Activated T-cell treated with anti-CD3 and anti-CD28 coated beads, Interleukin-2, amount 50 U/mL, for 24 hours (primary cell): ENCODE data around the gene KRT77.
"Not testable (repeated sequence)": the region's sequence is repeated elsewhere in the genome, so short reads cannot be mapped to it uniquely, and the experiment has no call there.

ENCODE experiments used
- DNase-seq: peaks from one replicate; pipeline ENCODE4 v3.0.0-alpha.2; 2020
- H3K27ac Mint-ChIP-seq: 2 replicates; pipeline ENCODE4 v1.8.0; 2020; ENCODE audit warnings: mild to moderate bottlenecking, mixed read lengths
- H3K27me3 Mint-ChIP-seq: 2 replicates; pipeline ENCODE4 v1.8.0; 2020; ENCODE audit warnings: mixed read lengths
- H3K36me3 Mint-ChIP-seq: 2 replicates; pipeline ENCODE4 v1.8.0; 2020; ENCODE audit warnings: low read depth, mixed read lengths
- H3K4me1 Mint-ChIP-seq: 2 replicates; pipeline ENCODE4 v1.8.0; 2020; ENCODE audit warnings: low read depth, mixed read lengths
- H3K4me3 Mint-ChIP-seq: 2 replicates; pipeline ENCODE4 v1.8.0; 2020; ENCODE audit warnings: mild to moderate bottlenecking, moderate library complexity, mixed read lengths
- H3K9me3 Mint-ChIP-seq: 2 replicates; pipeline ENCODE4 v1.8.0; 2020; ENCODE audit warnings: mixed read lengths

The KRT77 gene

GRCh38 chr12:52669941-52670340 is 33.4 kb downstream of the KRT77 start:
- not testable (repeated sequence) for H3K4me3 Mint-ChIP-seq, DNase-seq

GRCh38 chr12:52669426-52669825 is 33.9 kb downstream of the KRT77 start:
- Mint-ChIP-seq H3K27me3 (no peaks in the 10 kb centered on the region), H3K27ac (no peak overlapping the region), H3K4me1 (peaks cover 3% of the 10 kb centered on the region), H3K36me3 (no peaks in the 10 kb centered on the region), H3K9me3 (no peaks in the 10 kb centered on the region), H3K4me3 (no peak overlapping the region)
- no peak for DNase-seq

More at GRCh38 chr12:52669941-52670340, 33.4 kb downstream of the KRT77 start:
- H3K27me3 Mint-ChIP-seq, H3K9me3 Mint-ChIP-seq, H3K27ac Mint-ChIP-seq, H3K4me1 Mint-ChIP-seq, H3K36me3 Mint-ChIP-seq: not testable (repeated sequence)

- Mint-ChIP-seq H3K4me1 (no peaks in the 10 kb centered on the region), H3K27ac (no peak overlapping the region), H3K4me3 (no peak overlapping the region), H3K27me3 (no peaks in the 10 kb centered on the region), H3K36me3 (no peaks in the 10 kb centered on the region), H3K9me3 (no peaks in the 10 kb centered on the region)
- DNase-seq: no peak
Measured at GRCh38 chr12:52667931-52668330, 35.4 kb downstream of the KRT77 start.

GRCh38 chr12:52667509-52667908 is 35.8 kb downstream of the KRT77 start:
- H3K4me1 Mint-ChIP-seq: peaks cover under 1% of the 10 kb centered on the region
- H3K4me3 Mint-ChIP-seq: no peak overlapping the region
- H3K9me3 Mint-ChIP-seq: no peaks in the 10 kb centered on the region
- no peaks in the 10 kb centered on the region for H3K36me3 Mint-ChIP-seq
- no peak overlapping the region for H3K27ac Mint-ChIP-seq
- DNase-seq: no peak
- no peaks in the 10 kb centered on the region for H3K27me3 Mint-ChIP-seq

- Mint-ChIP-seq H3K27ac (no peak overlapping the region), H3K36me3 (no peaks in the 10 kb centered on the region), H3K4me3 (no peak overlapping the region)
Measured at GRCh38 chr12:52666471-52666870, 36.9 kb downstream of the KRT77 start.

GRCh38 chr12:52663420-52663819 is 39.9 kb downstream of the KRT77 start:
- no peak for DNase-seq
- Mint-ChIP-seq H3K36me3 (no peaks in the 10 kb centered on the region), H3K27me3 (no peaks in the 10 kb centered on the region), H3K4me3 (no peak overlapping the region), H3K4me1 (peaks cover 4% of the 10 kb centered on the region), H3K9me3 (no peaks in the 10 kb centered on the region), H3K27ac (no peak overlapping the region)

More at GRCh38 chr12:52666471-52666870, 36.9 kb downstream of the KRT77 start:
- no peaks in the 10 kb centered on the region for H3K9me3 Mint-ChIP-seq
- no peak for DNase-seq
- H3K4me1 Mint-ChIP-seq: peaks cover 4% of the 10 kb centered on the region
- no peaks in the 10 kb centered on the region for H3K27me3 Mint-ChIP-seq

GRCh38 chr12:52662918-52663229 is 40.5 kb downstream of the KRT77 start:
- peaks cover 4% of the 10 kb centered on the region for H3K4me1 Mint-ChIP-seq
- H3K27ac Mint-ChIP-seq: no peak overlapping the region
- no peak for DNase-seq
- H3K4me3 Mint-ChIP-seq: no peak overlapping the region
- H3K9me3 Mint-ChIP-seq: no peaks in the 10 kb centered on the region
- no peaks in the 10 kb centered on the region for H3K27me3 Mint-ChIP-seq
- H3K36me3 Mint-ChIP-seq: no peaks in the 10 kb centered on the region

GRCh38 chr12:52662093-52662917 is 41.0 kb downstream of the KRT77 start:
- H3K9me3 Mint-ChIP-seq: no peaks in the 10 kb centered on the region
- peaks cover 4% of the 10 kb centered on the region for H3K4me1 Mint-ChIP-seq
- H3K36me3 Mint-ChIP-seq: no peaks in the 10 kb centered on the region
- H3K27ac Mint-ChIP-seq: no peak overlapping the region
- H3K4me3 Mint-ChIP-seq: no peak overlapping the region
- no peak for DNase-seq
- H3K27me3 Mint-ChIP-seq: no peaks in the 10 kb centered on the region

GRCh38 chr12:52661668-52662067 is 41.7 kb downstream of the KRT77 start:
- no peaks in the 10 kb centered on the region for H3K9me3 Mint-ChIP-seq
- H3K36me3 Mint-ChIP-seq: no peaks in the 10 kb centered on the region
- no peak overlapping the region for H3K4me3 Mint-ChIP-seq
- H3K4me1 Mint-ChIP-seq: peaks cover 4% of the 10 kb centered on the region
- no peak overlapping the region for H3K27ac Mint-ChIP-seq
- H3K27me3 Mint-ChIP-seq: no peaks in the 10 kb centered on the region
- DNase-seq: no peak

- no peaks in the 10 kb centered on the region for H3K9me3 Mint-ChIP-seq
Measured at GRCh38 chr12:52660934-52661499, 42.3 kb downstream of the KRT77 start.

GRCh38 chr12:52659951-52660350 is 43.4 kb downstream of the KRT77 start:
- Mint-ChIP-seq H3K9me3 (no peaks in the 10 kb centered on the region), H3K4me3 (no peak overlapping the region), H3K36me3 (no peaks in the 10 kb centered on the region), H3K27me3 (no peaks in the 10 kb centered on the region), H3K4me1 (peaks cover 8% of the 10 kb centered on the region), H3K27ac (no peak overlapping the region)
- DNase-seq: no peak

More at GRCh38 chr12:52660934-52661499, 42.3 kb downstream of the KRT77 start:
- no peaks in the 10 kb centered on the region for H3K27me3 Mint-ChIP-seq
- no peak for DNase-seq
- no peak overlapping the region for H3K4me3 Mint-ChIP-seq
- H3K27ac Mint-ChIP-seq: no peak overlapping the region
- no peaks in the 10 kb centered on the region for H3K36me3 Mint-ChIP-seq
- peaks cover 4% of the 10 kb centered on the region for H3K4me1 Mint-ChIP-seq

- Mint-ChIP-seq H3K27me3 (no peaks in the 10 kb centered on the region), H3K4me1 (peaks cover 8% of the 10 kb centered on the region), H3K4me3 (no peak overlapping the region), H3K27ac (no peak overlapping the region), H3K36me3 (no peaks in the 10 kb centered on the region), H3K9me3 (no peaks in the 10 kb centered on the region)
- DNase-seq: no peak
Measured at GRCh38 chr12:52659395-52659794, 43.9 kb downstream of the KRT77 start.

GRCh38 chr12:52658196-52658595 is 45.1 kb downstream of the KRT77 start:
- Mint-ChIP-seq H3K4me3 (no peak overlapping the region), H3K9me3 (no peaks in the 10 kb centered on the region), H3K27me3 (no peaks in the 10 kb centered on the region), H3K36me3 (no peaks in the 10 kb centered on the region), H3K27ac (no peak overlapping the region), H3K4me1 (peaks cover 8% of the 10 kb centered on the region)
- no peak for DNase-seq

- H3K4me3 Mint-ChIP-seq: no peak overlapping the region
- H3K27ac Mint-ChIP-seq: no peak overlapping the region
- H3K27me3 Mint-ChIP-seq: no peaks in the 10 kb centered on the region
- no peaks in the 10 kb centered on the region for H3K36me3 Mint-ChIP-seq
- H3K9me3 Mint-ChIP-seq: no peaks in the 10 kb centered on the region
- H3K4me1 Mint-ChIP-seq: peaks cover 7% of the 10 kb centered on the region
- DNase-seq: no peak
Measured at GRCh38 chr12:52657250-52657902, 45.9 kb downstream of the KRT77 start.

- Mint-ChIP-seq H3K27me3 (no peaks in the 10 kb centered on the region), H3K9me3 (no peaks in the 10 kb centered on the region), H3K27ac (no peak overlapping the region), H3K36me3 (no peaks in the 10 kb centered on the region), H3K4me1 (peaks cover 4% of the 10 kb centered on the region), H3K4me3 (no peak overlapping the region)
- DNase-seq: no peak
Measured at GRCh38 chr12:52656616-52657015, 46.7 kb downstream of the KRT77 start.
